ENCODE data around the gene KAT8. TPM values are rescaled to one million over a fixed set of nuclear protein-coding genes. Genes with fewer than 3 reads are reported as not detected.

Gene KAT8
- total RNA-seq, 1 experiment from 2014 or later = 44.9 TPM

- no peak overlapping the region for H3K4me2 ChIP-seq (ENCODE audit: low read length)
- peak; percentile 16; the same call in 1 of the 2 replicates for ATAC-seq
- DNase-seq (ENCODE audit: low read depth, low spot score) = no peak
- no peaks in the 10 kb centered on the region for H4K20me1 ChIP-seq (ENCODE audit: insufficient read depth)
- peaks cover 0 to 11% of the 10 kb centered on the region in 2 experiments; a peak in 1 of 4 replicates for H3K4me1 ChIP-seq (ENCODE audit: control insufficient read depth in 1 of 2, insufficient read depth in 2 of 2, low read length in 2 of 2)
- CTCF ChIA-PET = no interaction called here
- no peaks in the 10 kb centered on the region for H3K27me3 ChIP-seq (ENCODE audit: insufficient read depth, low read length)
- H3K27ac ChIP-seq (ENCODE audit: low read depth, low read length) = no peak overlapping the region
- no peak for TF ChIP-seq REST (IDR thresholded peaks at IDR 0.05; ENCODE audit: low read depth)
- no peak for TF ChIP-seq SRF (IDR thresholded peaks at IDR 0.05; ENCODE audit: low read depth)
- TF ChIP-seq POLR2AphosphoS5 (IDR thresholded peaks at IDR 0.05; ENCODE audit: low read depth, low read length) = peak; percentile 19; the same call in 1 of the 2 replicates
- TF ChIP-seq ELF1 (IDR thresholded peaks at IDR 0.05; ENCODE audit: borderline replicate concordance, low read depth) = no peak
- no peak for TF ChIP-seq EZH2 (IDR thresholded peaks at IDR 0.05)
- no peaks in the 10 kb centered on the region for H3K9me3 ChIP-seq (ENCODE audit: control insufficient read depth in 1 of 2, insufficient read depth in 1 of 2, low read depth in 1 of 2, low read length in 2 of 2)
- peaks cover 14% of the 10 kb centered on the region; the same call in 1 of the 2 replicates for H3K79me2 ChIP-seq (ENCODE audit: insufficient read depth, low read length)
- H3K36me3 ChIP-seq (ENCODE audit: control insufficient read depth in 1 of 2, insufficient read depth in 2 of 2, low read length in 2 of 2) = peaks cover 16 to 35% of the 10 kb centered on the region in 2 experiments
- intact Hi-C loops (cut with micrococcal nuclease) = no loop called here
- BruUV-seq (replicated peaks) = no TSS peak
- no peak overlapping the region for H3K9ac ChIP-seq (ENCODE audit: low read length)
- RAD21 ChIA-PET (ENCODE audit: low non-redundant PET in 1 of 2, low total read pairs in 2 of 2, uncharacterized antibody in 2 of 2, unreplicated experiment in 2 of 2) = no interaction called here
- no peaks in the 10 kb centered on the region for H3K9me2 ChIP-seq (ENCODE audit: insufficient read depth)
- POLR2A ChIA-PET = no interaction called here
- no peak overlapping the region for H2AFZ ChIP-seq (ENCODE audit: low read depth, low read length, poor library complexity, severe bottlenecking)
- no peak overlapping the region for H3K4me3 ChIP-seq (replicated peaks in 1 of 2; ENCODE audit: low read depth in 1 of 2, low read length in 2 of 2)
These were observed 35.8 kb upstream of the KAT8 start for GRCh38 chr16:31081428-31082351.
